HepG2 (cell line): Measurements from ENCODE around the gene TPD52L2. TPM values are rescaled to one million over a fixed set of nuclear protein-coding genes. Genes with fewer than 3 reads are reported as not detected.

Experiments used
- FOXC1 ChIP-seq: sonication (generic); formaldehyde crosslinking; IDR thresholded peaks from 2 replicates; pipeline ENCODE4 v1.8.0; 2022; ENCODE audit warnings: mild to moderate bottlenecking, missing genetic modification reagents, borderline replicate concordance
- KDM2A ChIP-seq: sonication (generic); formaldehyde crosslinking; IDR thresholded peaks from 2 replicates; pipeline ENCODE4 v1.4.0; 2020; ENCODE audit warnings: low read depth, missing genetic modification reagents, borderline replicate concordance
- MTF2 ChIP-seq: sonication (generic); formaldehyde crosslinking; IDR thresholded peaks from 2 replicates; pipeline ENCODE4 v1.5.0; 2020; ENCODE audit warnings: missing genetic modification reagents, borderline replicate concordance
- POGK ChIP-seq: sonication (generic); formaldehyde crosslinking; conservative IDR thresholded peaks from 2 replicates; pipeline ENCODE4 v1.8.0; 2022; ENCODE audit warnings: mild to moderate bottlenecking, moderate library complexity, missing genetic modification reagents
- POLR2G ChIP-seq: fragments of 200-400 bp; formaldehyde crosslinking; IDR thresholded peaks from 2 replicates; pipeline ENCODE4 v1.6.1; 2018; ENCODE audit warnings: mild to moderate bottlenecking, low read depth, low read length, moderate library complexity
- SETDB1 ChIP-seq: sonication (generic); formaldehyde crosslinking; IDR thresholded peaks from 2 replicates; pipeline ENCODE4 v1.5.1; 2020; ENCODE audit warnings: missing genetic modification reagents, mild to moderate bottlenecking, borderline replicate concordance
- ZBTB7B ChIP-seq: sonication (generic); formaldehyde crosslinking; IDR thresholded peaks from 2 replicates; pipeline ENCODE4 v1.4.0; 2020; ENCODE audit warnings: missing genetic modification reagents
- ZFY ChIP-seq: sonication (generic); formaldehyde crosslinking; IDR thresholded peaks from 2 replicates; pipeline ENCODE4 v1.4.0; 2020; ENCODE audit warnings: missing genetic modification reagents
- ZNF121 ChIP-seq: sonication (generic); formaldehyde crosslinking; IDR thresholded peaks from 2 replicates; pipeline ENCODE4 v1.5.0; 2020; ENCODE audit warnings: mild to moderate bottlenecking, missing genetic modification reagents
- ZNF251 ChIP-seq: sonication (generic); formaldehyde crosslinking; IDR thresholded peaks from 2 replicates; pipeline ENCODE4 v1.9.0; 2021; ENCODE audit warnings: mild to moderate bottlenecking, missing genetic modification reagents
- ZNF432 ChIP-seq: sonication (generic); formaldehyde crosslinking; IDR thresholded peaks from 2 replicates; pipeline ENCODE4 v1.5.0; 2020; ENCODE audit warnings: missing genetic modification reagents, mild to moderate bottlenecking, borderline replicate concordance
- polyA plus RNA-seq, 8 experiments: library from polyadenylated mRNA; depleted of rRNA in 3 of 8; stranded (reverse) in 7 of 8; unstranded in 1 of 8; fragments of >200 nt; fragmentation: Illumina TruSeq in 4 of 8; extraction: Trizol in 4 of 8; gene quantifications; 2 replicates each; pipeline versions ENCODE4 v1.2.1 to v1.2.3, GENCODE V29; 2011 to 2016; ENCODE audit warnings: low read depth in 4 of 8, missing spikeins in 1 of 8, mixed read lengths in 1 of 8; ENCODE audit not compliant: insufficient read depth in 1 of 8
- total RNA-seq, 5 experiments: library from RNA; depleted of rRNA; stranded (reverse); fragments of >200 nt; fragmentation: Illumina TruSeq; extraction: Trizol; gene quantifications; 2 replicates each; pipeline ENCODE4 v1.2.3, GENCODE V29; 2016; ENCODE audit warnings: low read depth in 1 of 5
- TF ChIP-seq, protein P1 (sequence below): sonication (generic); formaldehyde crosslinking; IDR thresholded peaks from 2 replicates; pipeline ENCODE4; 2020; ENCODE audit warnings: missing genetic modification reagents, mild to moderate bottlenecking, borderline replicate concordance
- TF ChIP-seq, protein P2 (sequence below): sonication (generic); formaldehyde crosslinking; IDR thresholded peaks from 2 replicates; pipeline ENCODE4 v1.9.0; 2021; ENCODE audit warnings: mild to moderate bottlenecking, missing genetic modification reagents

The TPD52L2 gene
- total and polyA plus RNA-seq, 2 of the 13 experiments (the other 11 are each of a cell fraction or from before 2014, with no cell fraction given): 156 to 184 TPM

DNA sequence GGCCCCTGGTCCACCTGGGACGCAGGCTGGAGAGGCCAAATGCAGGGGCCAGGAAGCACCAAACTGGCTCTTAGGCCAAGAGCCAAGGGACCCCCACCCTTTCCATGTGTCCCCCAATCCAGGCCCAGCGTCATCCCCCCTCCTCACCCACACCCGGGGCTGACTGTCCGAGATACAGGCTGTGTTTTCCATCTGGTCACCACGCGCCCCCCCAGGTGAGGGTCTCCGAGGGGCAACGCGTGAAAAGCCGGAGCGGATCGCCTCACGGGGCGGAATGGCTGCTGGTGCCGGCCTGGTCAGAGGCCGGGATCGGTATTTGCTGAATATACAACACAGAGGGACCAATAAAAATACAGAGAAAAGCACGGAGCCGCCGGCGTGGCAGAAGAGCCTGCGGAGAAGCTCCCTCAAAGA is 9.0 kb upstream of the TPD52L2 start (continued):
- TF ChIP-seq ZFY (0 out of 2 replicates have a peak, but pooled peaks have one; percentile 28), KDM2A (CRISPR knock-in tag) (no peak; the same call in 1 of the 2 replicates), MTF2 (CRISPR knock-in tag) (no peak), POGK (CRISPR knock-in tag) (no peak), ZBTB7B (CRISPR knock-in tag) (0 out of 2 replicates have a peak, but pooled peaks have one; percentile 10), ZNF432 (CRISPR knock-in tag) (no peak), ZNF121 (no peak), ZNF251 (CRISPR knock-in tag) (no peak), POLR2G (0 out of 2 replicates have a peak, but pooled peaks have one; percentile 0), SETDB1 (CRISPR knock-in tag) (no peak), FOXC1 (CRISPR knock-in tag) (no peak)
- TF ChIP-seq, protein P1, sequence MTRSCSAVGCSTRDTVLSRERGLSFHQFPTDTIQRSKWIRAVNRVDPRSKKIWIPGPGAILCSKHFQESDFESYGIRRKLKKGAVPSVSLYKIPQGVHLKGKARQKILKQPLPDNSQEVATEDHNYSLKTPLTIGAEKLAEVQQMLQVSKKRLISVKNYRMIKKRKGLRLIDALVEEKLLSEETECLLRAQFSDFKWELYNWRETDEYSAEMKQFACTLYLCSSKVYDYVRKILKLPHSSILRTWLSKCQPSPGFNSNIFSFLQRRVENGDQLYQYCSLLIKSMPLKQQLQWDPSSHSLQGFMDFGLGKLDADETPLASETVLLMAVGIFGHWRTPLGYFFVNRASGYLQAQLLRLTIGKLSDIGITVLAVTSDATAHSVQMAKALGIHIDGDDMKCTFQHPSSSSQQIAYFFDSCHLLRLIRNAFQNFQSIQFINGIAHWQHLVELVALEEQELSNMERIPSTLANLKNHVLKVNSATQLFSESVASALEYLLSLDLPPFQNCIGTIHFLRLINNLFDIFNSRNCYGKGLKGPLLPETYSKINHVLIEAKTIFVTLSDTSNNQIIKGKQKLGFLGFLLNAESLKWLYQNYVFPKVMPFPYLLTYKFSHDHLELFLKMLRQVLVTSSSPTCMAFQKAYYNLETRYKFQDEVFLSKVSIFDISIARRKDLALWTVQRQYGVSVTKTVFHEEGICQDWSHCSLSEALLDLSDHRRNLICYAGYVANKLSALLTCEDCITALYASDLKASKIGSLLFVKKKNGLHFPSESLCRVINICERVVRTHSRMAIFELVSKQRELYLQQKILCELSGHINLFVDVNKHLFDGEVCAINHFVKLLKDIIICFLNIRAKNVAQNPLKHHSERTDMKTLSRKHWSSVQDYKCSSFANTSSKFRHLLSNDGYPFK (CRISPR knock-in tag): no peak
- TF ChIP-seq, protein P2, sequence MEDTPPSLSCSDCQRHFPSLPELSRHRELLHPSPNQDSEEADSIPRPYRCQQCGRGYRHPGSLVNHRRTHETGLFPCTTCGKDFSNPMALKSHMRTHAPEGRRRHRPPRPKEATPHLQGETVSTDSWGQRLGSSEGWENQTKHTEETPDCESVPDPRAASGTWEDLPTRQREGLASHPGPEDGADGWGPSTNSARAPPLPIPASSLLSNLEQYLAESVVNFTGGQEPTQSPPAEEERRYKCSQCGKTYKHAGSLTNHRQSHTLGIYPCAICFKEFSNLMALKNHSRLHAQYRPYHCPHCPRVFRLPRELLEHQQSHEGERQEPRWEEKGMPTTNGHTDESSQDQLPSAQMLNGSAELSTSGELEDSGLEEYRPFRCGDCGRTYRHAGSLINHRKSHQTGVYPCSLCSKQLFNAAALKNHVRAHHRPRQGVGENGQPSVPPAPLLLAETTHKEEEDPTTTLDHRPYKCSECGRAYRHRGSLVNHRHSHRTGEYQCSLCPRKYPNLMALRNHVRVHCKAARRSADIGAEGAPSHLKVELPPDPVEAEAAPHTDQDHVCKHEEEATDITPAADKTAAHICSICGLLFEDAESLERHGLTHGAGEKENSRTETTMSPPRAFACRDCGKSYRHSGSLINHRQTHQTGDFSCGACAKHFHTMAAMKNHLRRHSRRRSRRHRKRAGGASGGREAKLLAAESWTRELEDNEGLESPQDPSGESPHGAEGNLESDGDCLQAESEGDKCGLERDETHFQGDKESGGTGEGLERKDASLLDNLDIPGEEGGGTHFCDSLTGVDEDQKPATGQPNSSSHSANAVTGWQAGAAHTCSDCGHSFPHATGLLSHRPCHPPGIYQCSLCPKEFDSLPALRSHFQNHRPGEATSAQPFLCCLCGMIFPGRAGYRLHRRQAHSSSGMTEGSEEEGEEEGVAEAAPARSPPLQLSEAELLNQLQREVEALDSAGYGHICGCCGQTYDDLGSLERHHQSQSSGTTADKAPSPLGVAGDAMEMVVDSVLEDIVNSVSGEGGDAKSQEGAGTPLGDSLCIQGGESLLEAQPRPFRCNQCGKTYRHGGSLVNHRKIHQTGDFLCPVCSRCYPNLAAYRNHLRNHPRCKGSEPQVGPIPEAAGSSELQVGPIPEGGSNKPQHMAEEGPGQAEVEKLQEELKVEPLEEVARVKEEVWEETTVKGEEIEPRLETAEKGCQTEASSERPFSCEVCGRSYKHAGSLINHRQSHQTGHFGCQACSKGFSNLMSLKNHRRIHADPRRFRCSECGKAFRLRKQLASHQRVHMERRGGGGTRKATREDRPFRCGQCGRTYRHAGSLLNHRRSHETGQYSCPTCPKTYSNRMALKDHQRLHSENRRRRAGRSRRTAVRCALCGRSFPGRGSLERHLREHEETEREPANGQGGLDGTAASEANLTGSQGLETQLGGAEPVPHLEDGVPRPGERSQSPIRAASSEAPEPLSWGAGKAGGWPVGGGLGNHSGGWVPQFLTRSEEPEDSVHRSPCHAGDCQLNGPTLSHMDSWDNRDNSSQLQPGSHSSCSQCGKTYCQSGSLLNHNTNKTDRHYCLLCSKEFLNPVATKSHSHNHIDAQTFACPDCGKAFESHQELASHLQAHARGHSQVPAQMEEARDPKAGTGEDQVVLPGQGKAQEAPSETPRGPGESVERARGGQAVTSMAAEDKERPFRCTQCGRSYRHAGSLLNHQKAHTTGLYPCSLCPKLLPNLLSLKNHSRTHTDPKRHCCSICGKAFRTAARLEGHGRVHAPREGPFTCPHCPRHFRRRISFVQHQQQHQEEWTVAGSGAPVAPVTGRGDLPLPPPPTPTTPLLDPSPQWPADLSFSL: no peak
